Transverse colon (tissue), 4 donors: ENCODE measurements around the gene GRM1. TPM values are rescaled to one million over a fixed set of nuclear protein-coding genes. Genes with fewer than 3 reads are reported as not detected.

Experiments
- DNase-seq: peaks from one replicate; pipeline ENCODE4 v3.0.0-alpha.2; 2019
- H3K27ac ChIP-seq, 4 donors: fragments of 200-600 bp; sonication (generic); 2 replicates each; pipeline ENCODE4 v1.5.1; 2016 to 2018; ENCODE audit warnings: inconsistent platforms in 4 of 4
- H3K27me3 ChIP-seq: fragments of 200-600 bp; sonication (generic); 2 replicates; pipeline ENCODE4 v1.5.1; 2017; ENCODE audit warnings: inconsistent platforms
- H3K36me3 ChIP-seq, 4 donors: fragments of 200-600 bp; sonication (generic); 2 replicates each; pipeline ENCODE4 v1.5.1; 2017 to 2019; ENCODE audit warnings: inconsistent platforms in 4 of 4
- H3K4me1 ChIP-seq, 4 donors: fragments of 200-600 bp; sonication (generic); 2 replicates each; pipeline ENCODE4 v1.5.1; 2017 to 2020; ENCODE audit warnings: inconsistent platforms in 4 of 4
- H3K4me3 ChIP-seq, 4 donors: fragments of 200-600 bp; sonication (generic); 1 replicate in 1 of 4; 2 replicates in 3 of 4; pipeline versions ENCODE4 v1.5.1 to v1.6.1; 2017 to 2019; ENCODE audit warnings: inconsistent platforms in 4 of 4
- H3K9me3 ChIP-seq, 2 donors: fragments of 200-600 bp; sonication (generic); 2 replicates each; pipeline ENCODE4 v1.5.1; 2017 to 2019; ENCODE audit warnings: inconsistent platforms in 2 of 2
- CTCF ChIP-seq, 5 experiments: fragments of 200-600 bp in 3 of 5; fragments of 450-650 bp in 2 of 5; sonication (generic) in 3 of 5; IDR thresholded peaks; 1 replicate in 2 of 5; 2 replicates in 3 of 5; pipeline ENCODE4 v1.5.1; 2016 to 2017; ENCODE audit warnings: antibody characterized with exemption in 5 of 5, inconsistent platforms in 3 of 5, mild to moderate bottlenecking in 2 of 5, moderate library complexity in 1 of 5
- EP300 ChIP-seq: sonication (generic); formaldehyde crosslinking; IDR thresholded peaks from one replicate; pipeline ENCODE4 v1.6.1; 2017; ENCODE audit warnings: antibody characterized with exemption, low read depth
- POLR2A ChIP-seq: fragments of 450-650 bp; IDR thresholded peaks from one replicate; pipeline ENCODE4 v1.6.1; 2016; ENCODE audit warnings: antibody characterized with exemption, mild to moderate bottlenecking, moderate library complexity
- POLR2AphosphoS5 ChIP-seq, 3 donors: sonication (generic); formaldehyde crosslinking; IDR thresholded peaks; one replicate each; pipeline ENCODE4 v1.6.1; 2016; ENCODE audit warnings: antibody characterized with exemption in 3 of 3
- WGBS, 2 donors: methylation state at CpG; one replicate each; pipeline ENCODE4 v1.1.5; 2018; ENCODE audit warnings: low coverage in 1 of 2; 5-methylcytosine and 5-hydroxymethylcytosine counted together
- in situ Hi-C, 4 donors: fragments of 200-750 bp; cut with MboI; loops; one replicate each; pipeline versions ENCODE4 v1.15.0 to v1.15.1; 2017; ENCODE audit warnings: low sequenced_read_pairs in 3 of 4, low pct_ligation_motif_present in 1 of 4, low pct_unique_long_range_greater_than_20kb in 1 of 4
- intact Hi-C: fragments of 100-400 bp; cut with DNase I; formaldehyde crosslinking; loops from one replicate; pipeline ENCODE4 v1.15.1; 2023; ENCODE audit warnings: low total_unique reads
- total RNA-seq, 4 donors: library from RNA; depleted of rRNA; stranded (reverse); fragments of >200 nt; gene quantifications; one replicate each; pipeline ENCODE4 v1.1.0, GENCODE V29; 2016

GRM1 gene
- total RNA-seq, 4 donors from 2014 or later: 0.16 TPM; not detected in 3

DNA sequence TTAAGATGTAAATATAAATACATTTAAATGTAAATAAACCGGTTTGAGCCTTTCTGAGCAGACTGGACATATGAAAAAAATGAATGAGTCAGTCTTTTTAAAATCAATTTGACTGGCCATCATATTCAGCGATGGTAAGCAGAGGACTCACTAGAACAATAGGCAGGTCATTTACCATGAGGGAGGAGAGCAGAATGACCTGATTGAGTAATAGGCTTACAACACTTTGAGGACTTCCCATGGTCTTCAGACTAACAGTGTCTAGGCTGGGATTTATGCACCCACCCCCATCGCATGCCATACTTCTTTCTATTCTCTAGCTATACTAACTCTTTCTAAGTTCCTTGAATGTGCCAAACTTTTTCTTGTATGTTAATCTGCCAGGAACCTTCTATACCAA lies 272.9 kb downstream of the GRM1 start:
- H3K4me1 ChIP-seq: no peaks in the 10 kb centered on the region
- H3K27me3 ChIP-seq: no peaks in the 10 kb centered on the region
- intact Hi-C loops: no loop called here
- H3K27ac ChIP-seq: no peak overlapping the region
- in situ Hi-C loops: no loop called here
- 72 to 77% methylated on average over 3 of the region's 3 CpGs for WGBS, 2 donors
- no peak for TF ChIP-seq POLR2AphosphoS5 (IDR thresholded peaks at IDR 0.05)
- no peak for TF ChIP-seq EP300
- DNase-seq: no peak
- no peaks in the 10 kb centered on the region for H3K9me3 ChIP-seq
- no peak overlapping the region for H3K4me3 ChIP-seq
- H3K36me3 ChIP-seq: no peaks in the 10 kb centered on the region

DNA sequence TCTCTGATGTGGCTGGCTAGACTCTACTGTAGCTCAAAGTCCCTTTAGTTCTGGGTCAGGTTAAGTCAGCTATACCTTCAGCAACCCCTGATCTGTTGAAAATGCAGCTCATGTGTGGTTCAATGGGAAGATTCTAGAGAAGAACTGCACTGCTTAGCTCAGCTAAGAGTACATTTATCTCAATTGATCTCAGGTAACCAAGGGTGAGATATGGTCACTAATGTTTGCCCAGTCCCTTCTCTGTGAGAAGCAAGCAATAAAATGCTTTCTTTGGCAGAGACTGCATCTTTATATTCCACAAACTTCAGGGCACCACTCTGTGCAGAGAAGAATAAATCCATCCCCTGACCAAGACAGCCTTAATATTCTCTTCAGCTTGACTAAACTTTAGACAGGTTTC lies 274.1 kb downstream of the GRM1 start:
- Histone ChIP-seq H3K9me3 (no peaks in the 10 kb centered on the region), H3K4me3 (no peak overlapping the region), H3K27me3 (no peaks in the 10 kb centered on the region), H3K4me1 (no peaks in the 10 kb centered on the region), H3K27ac (no peak overlapping the region), H3K36me3 (no peaks in the 10 kb centered on the region)
- in situ Hi-C loops (no loop called here), intact Hi-C loops (no loop called here)
- TF ChIP-seq EP300 (no peak), POLR2A (no peak), CTCF (IDR thresholded peaks at IDR 0.05) (no peak), POLR2AphosphoS5 (IDR thresholded peaks at IDR 0.05) (no peak)
- no peak for DNase-seq

DNA sequence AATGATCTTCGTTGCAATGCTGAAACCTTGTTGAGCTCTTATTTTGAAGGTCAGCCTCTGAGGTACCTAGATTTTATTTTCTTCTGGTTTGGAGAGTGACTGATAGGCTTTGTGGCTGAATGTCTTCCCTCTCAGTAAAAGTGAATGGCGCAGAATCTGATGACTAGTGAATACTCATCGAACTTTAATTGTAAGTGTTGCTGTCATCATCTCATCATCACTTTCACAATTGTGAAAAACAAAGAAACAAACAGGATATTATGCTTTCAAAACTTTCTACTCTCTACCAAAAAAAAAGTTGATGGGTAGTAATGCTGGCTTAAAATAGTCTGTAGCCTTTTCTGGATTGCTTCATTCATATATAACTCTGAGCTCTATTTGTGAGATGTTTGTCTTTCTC lies 275.3 kb downstream of the GRM1 start:
- H3K9me3 ChIP-seq: no peaks in the 10 kb centered on the region
- TF ChIP-seq CTCF (IDR thresholded peaks at IDR 0.05): no peak
- no peak for TF ChIP-seq POLR2A
- no peak for TF ChIP-seq POLR2AphosphoS5 (IDR thresholded peaks at IDR 0.05)
- TF ChIP-seq EP300: no peak
- DNase-seq: no peak
- in situ Hi-C loops: no loop called here
- H3K4me3 ChIP-seq: no peak overlapping the region
- H3K36me3 ChIP-seq: no peaks in the 10 kb centered on the region
- H3K27me3 ChIP-seq: no peaks in the 10 kb centered on the region
- WGBS, 2 donors: 77 to 78% methylated on average over 3 of the region's 3 CpGs
- intact Hi-C loops: no loop called here
- no peak overlapping the region for H3K27ac ChIP-seq
- H3K4me1 ChIP-seq: no peaks in the 10 kb centered on the region

DNA sequence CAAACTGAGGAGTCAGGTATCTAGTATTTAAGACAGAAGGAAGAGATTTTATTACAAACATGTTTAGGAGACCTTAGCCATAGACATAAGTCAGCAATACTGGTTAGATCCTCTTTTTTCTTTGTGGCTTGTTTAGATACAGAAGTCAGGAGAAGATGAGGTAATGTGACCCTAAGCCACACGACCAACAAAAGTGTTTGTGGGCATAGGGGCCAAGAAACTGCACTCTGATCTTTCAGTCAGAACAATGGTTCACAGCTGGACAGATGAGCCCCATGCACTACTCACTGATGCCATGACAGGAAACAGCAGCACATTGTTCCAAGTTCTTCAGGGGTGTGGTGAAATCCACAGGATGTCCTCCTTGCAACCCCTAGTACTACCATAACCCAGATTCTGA lies 276.2 kb downstream of the GRM1 start:
- H3K9me3 ChIP-seq: no peaks in the 10 kb centered on the region
- in situ Hi-C loops (no loop called here), intact Hi-C loops (no loop called here)
- H3K4me3 ChIP-seq: no peak overlapping the region
- H3K27me3 ChIP-seq: no peaks in the 10 kb centered on the region
- DNase-seq: no peak
- TF ChIP-seq EP300 (no peak), POLR2AphosphoS5 (IDR thresholded peaks at IDR 0.05) (no peak), POLR2A (no peak), CTCF (IDR thresholded peaks at IDR 0.05) (no peak)
- no peaks in the 10 kb centered on the region for H3K4me1 ChIP-seq
- WGBS, 2 donors: 17 to 30% methylated on average over 1 of the region's 1 CpG
- H3K36me3 ChIP-seq: no peaks in the 10 kb centered on the region
- no peak overlapping the region for H3K27ac ChIP-seq

DNA sequence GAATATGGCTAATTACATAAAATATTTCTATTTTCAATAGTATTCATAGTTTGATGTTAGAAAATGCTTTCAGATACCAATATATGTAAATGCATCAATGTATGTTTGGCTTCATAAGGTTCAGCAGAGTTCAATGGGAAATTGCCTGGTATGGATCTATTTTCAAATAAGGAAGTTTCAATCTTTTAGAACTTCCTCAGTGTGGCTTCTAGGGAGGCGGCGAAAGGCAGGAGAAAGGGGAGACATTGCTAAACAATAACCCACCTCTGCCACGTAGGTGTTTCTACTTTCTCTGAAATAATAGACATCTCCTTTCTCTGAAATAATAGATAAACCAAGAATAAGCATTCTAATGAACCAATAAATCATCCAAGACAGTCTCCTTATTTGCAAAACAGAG lies 277.1 kb downstream of the GRM1 start:
- Histone ChIP-seq H3K4me3 (no peak overlapping the region), H3K27ac (no peak overlapping the region), H3K27me3 (no peaks in the 10 kb centered on the region), H3K36me3 (no peaks in the 10 kb centered on the region), H3K4me1 (no peaks in the 10 kb centered on the region), H3K9me3 (no peaks in the 10 kb centered on the region)
- in situ Hi-C loops: no loop called here
- TF ChIP-seq POLR2A (no peak), CTCF (IDR thresholded peaks at IDR 0.05) (no peak), EP300 (no peak), POLR2AphosphoS5 (IDR thresholded peaks at IDR 0.05) (no peak)
- WGBS, 2 donors: 76 to 79% methylated on average over 3 of the region's 3 CpGs
- DNase-seq: no peak
- intact Hi-C loops: loop anchor here (2.0 kb wide), 1 partner anchor 67 kb away; no protein-coding TSS in a partner anchor
